Adrenal gland (tissue), 19 donors: ENCODE measurements around the gene NIPA2. TPM values are rescaled to one million over a fixed set of nuclear protein-coding genes. Genes with fewer than 3 reads are reported as not detected.

Experiments used
- DNase-seq, 7 donors: peaks; one replicate each; pipeline ENCODE4 v3.0.0-alpha.2; 2019 to 2020
- H3K27ac ChIP-seq, 5 donors: fragments of 200-600 bp; sonication (generic) in 4 of 5; 1 replicate in 3 of 5; 2 replicates in 2 of 5; pipeline versions ENCODE4 v1.5.1 to v1.8.0; 2016 to 2020; ENCODE audit warnings: mild to moderate bottlenecking in 1 of 5
- H3K27me3 ChIP-seq: fragments of 200-600 bp; 2 replicates; pipeline ENCODE4 v1.8.0; 2021
- H3K36me3 ChIP-seq, 2 donors: fragments of 200-600 bp; replicated peaks in 1 of 2; 1 replicate in 1 of 2; 2 replicates in 1 of 2; pipeline versions ENCODE4 v1.5.1 to v1.8.0; 2018 to 2022
- H3K4me1 ChIP-seq, 2 donors: fragments of 200-600 bp; replicated peaks in 1 of 2; 1 replicate in 1 of 2; 2 replicates in 1 of 2; pipeline versions ENCODE4 v1.5.1 to v1.8.0; 2018 to 2021
- H3K4me3 ChIP-seq, 4 donors: fragments of 200-600 bp; sonication (generic) in 3 of 4; one replicate each; pipeline ENCODE4 v1.5.1; 2016 to 2018
- H3K9me3 ChIP-seq, 3 donors: fragments of 200-600 bp; sonication (generic) in 1 of 3; replicated peaks in 1 of 3; 1 replicate in 2 of 3; 2 replicates in 1 of 3; pipeline versions ENCODE4 v1.5.1 to v1.8.0; 2016 to 2021
- CTCF ChIP-seq, 6 experiments: fragments of 450-650 bp in 4 of 6; fragments of 200-600 bp in 2 of 6; sonication (generic) in 1 of 6; IDR thresholded peaks; 1 replicate in 5 of 6; 2 replicates in 1 of 6; pipeline versions ENCODE4 v1.5.1 to v1.8.0; 2016 to 2021; ENCODE audit warnings: antibody characterized with exemption in 6 of 6, mild to moderate bottlenecking in 2 of 6, moderate library complexity in 1 of 6
- POLR2A ChIP-seq, 2 donors: fragments of 450-650 bp; IDR thresholded peaks; one replicate each; pipeline ENCODE4 v1.6.1; 2017; ENCODE audit warnings: antibody characterized with exemption in 2 of 2, mild to moderate bottlenecking in 2 of 2, moderate library complexity in 1 of 2
- WGBS, 4 donors: extraction: QIAGEN DNeasy Blood & Tissue Kit in 2 of 4; methylation state at CpG; one replicate each; pipeline versions ENCODE4 v1.1.5 to v1.1.7; 2013 to 2017; 5-methylcytosine and 5-hydroxymethylcytosine counted together
- intact Hi-C, 2 donors: fragments of 100-400 bp; cut with DNase I; formaldehyde crosslinking; loops; one replicate each; pipeline versions ENCODE4 v1.14.1 to v1.15.0; 2022 to 2023
- long read RNA-seq, 10 donors: library from polyadenylated mRNA in 3 of 10; unstranded in 2 of 10; stranded (forward) in 1 of 10; transcript quantifications; one replicate each; pipeline ENCODE4 v2.0.0 and lab custom pipeline, GENCODE V29; 2021 to 2026
- polyA plus RNA-seq, 3 donors: library from polyadenylated mRNA; stranded (reverse); fragments of 200-250 nt in 2 of 3; fragments of 350-450 nt in 1 of 3; fragmentation: Illumina TruSeq in 1 of 3; extraction: RNeasy Lipid Tissue Mini Kit (QIAGEN cat#74804) in 1 of 3; gene quantifications; one replicate each; pipeline ENCODE4 v1.2.3, GENCODE V29; 2013 to 2014
- total RNA-seq, 9 donors: library from RNA; depleted of rRNA in 4 of 9; stranded (reverse); fragments of >200 nt in 4 of 9; fragments of 120-200 nt in 1 of 9; fragmentation: NEBNext Ultra II Directional in 1 of 9; extraction: Animal tissue kit (Norgen Biotek cat#: 25700) in 1 of 9; gene quantifications; one replicate each; pipeline versions ENCODE4 v1.1.0 to v1.2.4, GENCODE V29; 2013 to 2023
- donor health status: healthy with polysubstance abuse.
- donor health status: Bipolar disorder and iron deficiency.
- donor health status: DM: yes; HTN: yes; CAD: no.
- donor health status: DM: no; HTN: no; CAD: no.
- donor health status: DM: no; HTN: no; CAD: no.
- donor health status: DM: yes; HTN: yes; CAD: no.

Gene NIPA2
- total RNA-seq (10 to 100 TPM; 44.7 to 77.4 (median 64.8) TPM), polyA plus RNA-seq (10 to 100 TPM; 10.5 to 64.4 (median 13.3) TPM)
- long read RNA-seq, donor 1, transcript NIPA2-203 (6 exons, 2,280 nt): major isoform, 14 of 48 reads
- long read RNA-seq, donor 1, partial matches to known transcripts: 26 of 48 reads
- long read RNA-seq, donor 1, other reads (novel, unspliced or antisense): 0 of 48 reads
- long read RNA-seq, donor 2, partial matches to known transcripts: 16 of 26 reads
- long read RNA-seq, donor 2, other reads (novel, unspliced or antisense): 0 of 26 reads
- long read RNA-seq, donor 3, transcript NIPA2-203 (6 exons, 2,280 nt): major isoform, 5 of 19 reads
- long read RNA-seq, donor 3, partial matches to known transcripts: 8 of 19 reads
- long read RNA-seq, donor 3, other reads (novel, unspliced or antisense): 0 of 19 reads
- long read RNA-seq, donor 4, transcript NIPA2-203 (6 exons, 2,280 nt): major isoform, 20 of 53 reads
- long read RNA-seq, donor 4, partial matches to known transcripts: 2 of 53 reads
- long read RNA-seq, donor 4, other reads (novel, unspliced or antisense): 23 of 53 reads
- long read RNA-seq, donor 5, transcript NIPA2-201 (8 exons, 3,233 nt): minor isoform, 13 of 109 reads
- long read RNA-seq, donor 5, transcript NIPA2-203 (6 exons, 2,280 nt): major isoform, 35 of 109 reads
- long read RNA-seq, donor 5, transcript NIPA2-204 (7 exons, 3,130 nt): minor isoform, 7 of 109 reads
- long read RNA-seq, donor 5, partial matches to known transcripts: 3 of 109 reads
- long read RNA-seq, donor 5, other reads (novel, unspliced or antisense): 48 of 109 reads
- long read RNA-seq, donor 6, partial matches to known transcripts: 0 of 18 reads
- long read RNA-seq, donor 6, other reads (novel, unspliced or antisense): 10 of 18 reads
- long read RNA-seq, donor 7, transcript NIPA2-203 (6 exons, 2,280 nt): major isoform, 5 of 8 reads
- long read RNA-seq, donor 7, partial matches to known transcripts: 0 of 8 reads
- long read RNA-seq, donor 7, other reads (novel, unspliced or antisense): 0 of 8 reads
- long read RNA-seq, donor 8, transcript NIPA2-203 (6 exons, 2,280 nt): major isoform, 12 of 24 reads
- long read RNA-seq, donor 8, transcript NIPA2-201 (8 exons, 3,233 nt): minor isoform, 6 of 24 reads
- long read RNA-seq, donor 8, partial matches to known transcripts: 0 of 24 reads
- long read RNA-seq, donor 8, other reads (novel, unspliced or antisense): 0 of 24 reads
- long read RNA-seq, donor 9, transcript NIPA2-203 (6 exons, 2,280 nt): major isoform, 10 of 24 reads
- long read RNA-seq, donor 9, partial matches to known transcripts: 10 of 24 reads
- long read RNA-seq, donor 9, other reads (novel, unspliced or antisense): 0 of 24 reads
- long read RNA-seq, donor 10, partial matches to known transcripts: 6 of 13 reads
- long read RNA-seq, donor 10, other reads (novel, unspliced or antisense): 0 of 13 reads

DNA sequence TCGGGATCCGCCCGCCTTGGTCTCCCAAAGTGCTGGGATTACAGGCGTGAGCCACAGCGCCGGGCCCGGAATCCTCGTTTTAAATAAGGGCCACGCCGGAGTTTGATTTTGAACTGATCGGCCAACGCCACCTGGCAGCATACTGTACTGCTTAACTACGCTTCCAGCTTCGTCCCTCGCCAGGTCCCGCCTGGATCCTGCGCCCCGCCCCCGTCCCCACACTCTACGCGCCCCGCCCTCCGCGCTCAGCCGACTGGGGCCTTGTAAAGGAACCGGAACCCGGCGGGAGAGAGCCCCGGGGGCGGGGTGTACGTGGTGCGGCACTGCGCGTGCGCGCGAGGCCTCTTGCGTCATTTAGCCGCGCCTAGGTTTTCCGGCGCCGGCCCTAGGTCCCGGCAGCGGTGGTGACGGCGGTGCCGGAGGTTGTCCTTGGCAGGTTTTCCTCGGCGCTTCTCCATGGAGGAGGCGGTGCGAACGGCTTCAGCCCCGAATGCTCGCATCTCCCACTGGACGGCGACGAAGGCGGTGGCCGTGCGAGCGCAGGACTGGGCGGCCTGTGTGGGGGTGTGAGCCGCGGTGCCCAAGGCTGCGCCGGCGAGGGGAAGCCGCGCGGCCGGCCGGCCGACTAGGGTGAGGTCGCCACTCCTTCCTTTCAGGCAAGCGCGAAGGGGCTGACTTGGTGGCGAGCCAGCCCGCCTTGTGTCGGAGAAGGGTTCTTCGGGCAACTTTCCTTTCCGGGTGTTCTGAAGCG lies at the start of gene NIPA2:
Gene NIPA2, plus strand, starts transcription at position 375 of the 751 bp plus-strand sequence. CDS start 13,066 bp downstream, outside the sequence.
- H3K4me3 ChIP-seq: peak within 1 kb of the TSS; percentile 46 to 76 (median 65)
- peaks cover 0 to 30% of the 10 kb centered on the region in 2 donors for H3K4me1 ChIP-seq
- no peaks in the 10 kb centered on the region for H3K27me3 ChIP-seq
- peak in 3 of 6 experiments; percentile 0 to 43 (median 30) for TF ChIP-seq CTCF (IDR thresholded peaks at IDR 0.05)
- peak; percentile 92 to 98 for TF ChIP-seq POLR2A (IDR thresholded peaks at IDR 0.05)
- H3K36me3 ChIP-seq: no peaks in the 10 kb centered on the region
- no peaks in the 10 kb centered on the region for H3K9me3 ChIP-seq
- intact Hi-C loops: no loop called here
- peak; percentile 98 to 100 (median 99) for DNase-seq
- H3K27ac ChIP-seq: peak within 1 kb of the TSS; percentile 87 to 98 (median 95)
- WGBS, 4 donors: 0 to 1% (median 0%) methylated on average over 21 to 83 of the region's 83 CpGs

GRCh38 chr15:22794063-22794462 lies 44.4 kb upstream of the NIPA2 start:
- 83 to 91% (median 87%) methylated on average over 4 of the region's 4 CpGs for WGBS, 4 donors
- no peak for TF ChIP-seq CTCF (IDR thresholded peaks at IDR 0.05)
- TF ChIP-seq POLR2A (IDR thresholded peaks at IDR 0.05): no peak
- Histone ChIP-seq H3K4me3 (no peak overlapping the region), H3K4me1 (no peaks in the 10 kb centered on the region), H3K9me3 (no peaks in the 10 kb centered on the region), H3K36me3 (no peaks in the 10 kb centered on the region), H3K27ac (no peak overlapping the region), H3K27me3 (no peaks in the 10 kb centered on the region)
- no peak for DNase-seq
- intact Hi-C loops: loop anchor here in 1 of 2 donors (10.0 kb wide), 1 partner anchor 81 kb away; no protein-coding TSS in a partner anchor

DNA sequence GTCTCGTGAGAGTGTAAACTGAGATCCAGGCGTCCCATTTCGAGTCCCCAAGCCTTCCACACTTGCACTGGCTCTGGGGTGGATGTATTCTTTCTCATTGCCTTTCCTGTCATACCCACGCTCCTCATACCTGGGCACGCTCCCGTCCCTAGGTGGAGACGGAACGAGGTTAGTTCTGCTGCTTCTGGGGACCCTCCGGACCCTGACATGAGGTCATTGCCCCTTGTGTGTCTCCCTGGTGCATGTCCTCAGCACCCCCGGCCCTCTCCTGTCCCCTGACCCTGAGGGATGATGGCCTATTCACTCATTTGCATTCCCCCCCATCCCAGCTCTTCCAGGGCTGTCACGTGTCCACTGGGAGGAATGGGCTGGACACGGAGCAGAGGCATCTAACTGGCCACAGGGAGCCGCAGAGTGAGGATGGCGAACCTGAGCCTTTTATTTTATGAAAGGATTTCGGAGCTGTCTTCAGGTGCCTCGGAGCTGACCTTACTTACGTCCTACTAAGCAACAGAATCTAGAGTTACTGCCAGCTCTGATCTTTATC lies 43.8 kb upstream of the NIPA2 start:
- no peak for DNase-seq
- TF ChIP-seq CTCF (IDR thresholded peaks at IDR 0.05) (no peak), POLR2A (IDR thresholded peaks at IDR 0.05) (no peak)
- H3K9me3 ChIP-seq: no peaks in the 10 kb centered on the region
- intact Hi-C loops: loop anchor here in 1 of 2 donors (10.0 kb wide), 1 partner anchor 80 kb away; no protein-coding TSS in a partner anchor
- WGBS, 4 donors: 88 to 93% (median 91%) methylated on average over 15 to 17 of the region's 17 CpGs
- H3K4me3 ChIP-seq: no peak overlapping the region
- H3K36me3 ChIP-seq: no peaks in the 10 kb centered on the region
- no peak overlapping the region for H3K27ac ChIP-seq
- no peaks in the 10 kb centered on the region for H3K27me3 ChIP-seq
- no peaks in the 10 kb centered on the region for H3K4me1 ChIP-seq
